ENCODE data around the gene RFX3.

RFX3 gene

GRCh38 chr9:3525836-3526164 is at the start of gene RFX3:
TSS of gene RFX3 (minus strand) at chr9:3526001. CDS start at chr9:3395588, 130,413 bp downstream.
- peak; percentile 90 to 93 for DNase-seq

GRCh38 chr9:3571500-3571899 is 45.7 kb upstream of the RFX3 start:
- no peak for DNase-seq

- no peak for DNase-seq
Measured at GRCh38 chr9:3569529-3569928, 43.7 kb upstream of the RFX3 start.

GRCh38 chr9:3567988-3568387 is 42.2 kb upstream of the RFX3 start:
- DNase-seq: no peak

GRCh38 chr9:3553076-3553765 is 27.4 kb upstream of the RFX3 start:
- DNase-seq: no peak

- DNase-seq: no peak
Measured at GRCh38 chr9:3549225-3549624, 23.4 kb upstream of the RFX3 start.

GRCh38 chr9:3548648-3549047 is 22.8 kb upstream of the RFX3 start:
- DNase-seq: no peak

- DNase-seq: no peak
Measured at GRCh38 chr9:3541206-3541605, 15.4 kb upstream of the RFX3 start.

GRCh38 chr9:3534614-3535404 is 9.0 kb upstream of the RFX3 start:
- no peak for DNase-seq

GRCh38 chr9:3532158-3532557 is 6.4 kb upstream of the RFX3 start:
- DNase-seq: no peak

- peak; percentile 52 to 64 for DNase-seq
Measured at GRCh38 chr9:3528451-3528850, 2.6 kb upstream of the RFX3 start.

GRCh38 chr9:3526997-3527940 is 1.5 kb upstream of the RFX3 start:
- DNase-seq: peak in 1 of 2 donors; percentile 25

- DNase-seq: peak; percentile 88 to 90
Measured at GRCh38 chr9:3526165-3526996, 580 bp upstream of the RFX3 start.

GRCh38 chr9:3525096-3525835 is 535 bp downstream of the RFX3 start:
- DNase-seq: no peak

GRCh38 chr9:3521966-3522365 is 3.8 kb downstream of the RFX3 start:
- no peak for DNase-seq

GRCh38 chr9:3520564-3520963 is 5.2 kb downstream of the RFX3 start:
- no peak for DNase-seq

GRCh38 chr9:3517377-3518048 is 8.3 kb downstream of the RFX3 start:
- no peak for DNase-seq

GRCh38 chr9:3516667-3517330 is 9.0 kb downstream of the RFX3 start:
- DNase-seq: no peak

GRCh38 chr9:3515405-3515804 is 10.4 kb downstream of the RFX3 start:
- no peak for DNase-seq

- DNase-seq: no peak
Measured at GRCh38 chr9:3514786-3515185, 11.0 kb downstream of the RFX3 start.

All from stimulated activated CD4-positive, alpha-beta T cell treated with anti-CD3 and anti-CD28 coated beads, Interleukin-2, amount 100 ng/mL, for 24 hours (primary cell).